ENCODE measurements around the gene MRPL48.

The MRPL48 gene

DNA sequence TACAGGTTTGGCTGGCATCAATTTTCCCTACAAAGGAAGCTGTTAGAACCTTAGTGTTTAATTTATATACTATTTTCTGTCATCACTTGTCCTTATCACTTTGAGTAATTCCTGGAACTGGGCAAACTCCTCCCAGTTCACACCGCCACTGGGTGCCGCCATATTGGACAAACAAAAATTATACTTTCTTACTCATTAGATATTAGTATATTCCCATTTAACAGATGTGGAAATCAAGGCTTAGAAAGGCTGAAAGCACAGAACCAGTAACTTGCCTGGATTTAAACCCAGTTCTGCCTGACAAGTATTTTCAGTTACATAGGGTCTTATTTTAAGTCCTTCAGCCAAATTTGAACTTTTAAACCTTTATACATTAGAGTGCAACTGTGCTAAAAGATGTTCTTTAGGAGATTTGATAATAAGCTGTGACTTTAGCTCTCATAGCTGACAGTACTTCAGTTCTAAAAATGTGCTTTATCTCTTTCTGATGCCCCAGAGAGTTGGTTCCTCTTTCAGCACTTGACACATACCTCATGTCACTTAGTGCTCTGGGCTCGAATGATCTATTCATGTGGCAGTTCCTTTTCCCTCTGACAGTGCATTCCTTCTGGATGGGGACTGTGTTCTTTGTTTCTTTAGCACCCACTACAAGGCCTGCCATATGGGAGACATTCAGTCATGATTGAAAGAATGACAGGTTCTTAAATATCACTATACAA, 63.5 kb downstream of the MRPL48 start:
- TF ChIP-seq, protein P1, sequence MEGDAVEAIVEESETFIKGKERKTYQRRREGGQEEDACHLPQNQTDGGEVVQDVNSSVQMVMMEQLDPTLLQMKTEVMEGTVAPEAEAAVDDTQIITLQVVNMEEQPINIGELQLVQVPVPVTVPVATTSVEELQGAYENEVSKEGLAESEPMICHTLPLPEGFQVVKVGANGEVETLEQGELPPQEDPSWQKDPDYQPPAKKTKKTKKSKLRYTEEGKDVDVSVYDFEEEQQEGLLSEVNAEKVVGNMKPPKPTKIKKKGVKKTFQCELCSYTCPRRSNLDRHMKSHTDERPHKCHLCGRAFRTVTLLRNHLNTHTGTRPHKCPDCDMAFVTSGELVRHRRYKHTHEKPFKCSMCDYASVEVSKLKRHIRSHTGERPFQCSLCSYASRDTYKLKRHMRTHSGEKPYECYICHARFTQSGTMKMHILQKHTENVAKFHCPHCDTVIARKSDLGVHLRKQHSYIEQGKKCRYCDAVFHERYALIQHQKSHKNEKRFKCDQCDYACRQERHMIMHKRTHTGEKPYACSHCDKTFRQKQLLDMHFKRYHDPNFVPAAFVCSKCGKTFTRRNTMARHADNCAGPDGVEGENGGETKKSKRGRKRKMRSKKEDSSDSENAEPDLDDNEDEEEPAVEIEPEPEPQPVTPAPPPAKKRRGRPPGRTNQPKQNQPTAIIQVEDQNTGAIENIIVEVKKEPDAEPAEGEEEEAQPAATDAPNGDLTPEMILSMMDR (IDR thresholded peaks at IDR 0.05; ENCODE audit: low read depth, low read length): no peak
- DNase-seq (ENCODE audit: extremely low read depth, low read depth): no peak

DNA sequence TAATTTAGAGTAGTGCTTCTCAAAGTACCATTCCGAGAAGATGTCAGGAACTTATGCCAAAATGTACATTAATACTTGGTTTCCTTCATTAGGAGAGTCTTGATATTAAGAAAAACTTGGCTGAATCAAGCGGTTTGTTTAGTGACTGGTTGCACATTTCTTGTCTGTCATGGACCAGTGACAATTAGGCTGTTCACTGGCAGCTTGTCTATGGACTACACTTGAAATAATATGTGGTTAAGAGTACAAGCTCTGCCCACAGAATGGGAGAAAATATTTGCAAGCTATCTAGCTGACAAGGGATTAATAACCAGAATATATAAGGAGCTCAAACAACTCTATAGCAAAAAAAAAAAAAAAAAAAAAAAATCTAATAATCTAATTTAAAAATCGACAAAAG, 64.4 kb downstream of the MRPL48 start:
- no peak for DNase-seq (ENCODE audit: extremely low read depth, low read depth)

DNA sequence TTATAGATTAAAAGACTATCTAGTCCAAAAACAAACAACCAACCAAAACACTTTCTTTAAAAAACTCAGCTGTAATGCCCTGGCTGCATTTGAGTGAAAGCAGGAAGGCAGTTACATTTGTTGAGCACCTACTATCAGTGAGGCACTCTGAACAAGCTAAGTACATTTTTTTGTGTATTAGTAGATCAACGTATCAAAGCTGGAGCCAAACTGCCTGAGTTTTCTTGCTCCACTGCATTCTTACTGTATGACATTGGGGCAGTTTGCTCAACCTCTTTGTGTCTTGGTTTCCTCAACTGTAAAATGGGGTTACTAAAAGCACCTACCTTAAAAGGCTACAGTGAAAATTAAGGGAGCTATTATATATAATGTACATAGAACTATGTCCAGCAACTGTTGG, 67.0 kb downstream of the MRPL48 start:
- no peak for DNase-seq (ENCODE audit: extremely low read depth, low read depth)
- TF ChIP-seq, protein P1 (IDR thresholded peaks at IDR 0.05; ENCODE audit: low read depth, low read length): no peak

More for the DNA sequence above, 64.4 kb downstream of the MRPL48 start:
- TF ChIP-seq, protein P1 (IDR thresholded peaks at IDR 0.05; ENCODE audit: low read depth, low read length): no peak

DNA sequence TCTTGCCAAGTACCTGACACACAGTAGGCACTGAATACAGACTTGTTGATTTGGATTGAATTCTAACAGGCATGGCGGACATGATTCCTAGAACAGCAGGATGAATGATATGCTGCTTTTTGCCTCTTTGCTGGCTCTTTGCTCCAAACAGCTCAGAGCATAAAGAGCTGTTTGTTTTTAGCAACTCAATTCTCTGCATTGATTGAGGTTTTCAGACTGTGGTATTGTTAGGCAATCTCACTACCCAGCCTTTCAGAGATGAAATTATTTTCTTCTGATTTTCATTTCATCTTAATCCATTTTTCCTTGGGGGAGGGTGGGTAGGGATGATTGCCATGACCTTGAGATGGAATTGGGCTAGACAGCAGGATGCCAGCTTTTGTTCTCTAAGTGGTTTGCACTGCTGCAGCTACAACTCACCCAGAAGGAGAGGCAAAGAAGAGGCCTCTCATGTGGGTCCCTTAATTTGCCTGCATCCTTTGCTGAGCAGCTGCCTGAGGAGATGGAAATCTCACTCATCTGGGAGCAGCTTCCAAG, 68.4 kb downstream of the MRPL48 start:
- no peak for DNase-seq (ENCODE audit: extremely low read depth, low read depth)
- TF ChIP-seq, protein P1 (IDR thresholded peaks at IDR 0.05; ENCODE audit: low read depth, low read length): no peak

DNA sequence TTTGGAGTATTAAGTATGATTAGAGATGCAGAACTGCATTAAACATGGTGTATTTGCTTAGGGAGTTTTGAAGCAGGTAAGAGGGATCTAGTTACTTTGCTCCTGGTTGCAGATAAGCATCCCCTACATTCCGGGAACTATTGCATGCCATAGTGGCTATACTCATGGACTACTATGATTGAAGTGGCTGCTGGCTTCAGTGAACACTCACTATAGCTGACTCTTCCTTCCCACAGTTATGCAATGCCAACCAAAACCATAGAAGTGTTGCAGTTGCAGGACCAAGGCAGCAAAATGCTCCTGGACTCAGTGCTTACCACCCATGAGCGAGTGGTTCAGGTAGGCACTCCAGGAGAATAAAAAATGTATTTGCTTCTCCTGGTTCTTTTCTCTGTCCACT, 72.0 kb downstream of the MRPL48 start:
- TF ChIP-seq, protein P1 (IDR thresholded peaks at IDR 0.05; ENCODE audit: low read depth, low read length): no peak
- DNase-seq (ENCODE audit: extremely low read depth, low read depth): no peak

DNA sequence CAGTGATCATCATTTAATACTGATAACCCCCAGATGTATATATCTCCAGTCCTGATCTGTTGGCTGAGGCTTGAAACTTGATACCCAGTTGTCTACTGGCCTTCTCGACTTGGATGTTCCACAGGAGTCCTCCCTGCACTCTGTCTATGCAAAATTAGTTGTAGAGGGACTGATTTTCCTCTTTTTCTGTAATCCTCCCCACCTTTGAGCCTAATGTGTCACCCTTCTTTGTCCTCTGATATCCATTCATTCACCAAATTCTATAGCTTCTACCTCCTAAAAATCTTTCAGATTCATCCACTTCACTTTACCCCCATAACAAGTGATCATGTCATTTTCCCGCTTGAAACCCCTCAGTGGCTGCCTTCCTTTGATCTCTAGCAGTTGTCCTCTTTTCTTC, 72.5 kb downstream of the MRPL48 start:
- TF ChIP-seq, protein P1 (IDR thresholded peaks at IDR 0.05; ENCODE audit: low read depth, low read length): no peak
- no peak for DNase-seq (ENCODE audit: extremely low read depth, low read depth)

DNA sequence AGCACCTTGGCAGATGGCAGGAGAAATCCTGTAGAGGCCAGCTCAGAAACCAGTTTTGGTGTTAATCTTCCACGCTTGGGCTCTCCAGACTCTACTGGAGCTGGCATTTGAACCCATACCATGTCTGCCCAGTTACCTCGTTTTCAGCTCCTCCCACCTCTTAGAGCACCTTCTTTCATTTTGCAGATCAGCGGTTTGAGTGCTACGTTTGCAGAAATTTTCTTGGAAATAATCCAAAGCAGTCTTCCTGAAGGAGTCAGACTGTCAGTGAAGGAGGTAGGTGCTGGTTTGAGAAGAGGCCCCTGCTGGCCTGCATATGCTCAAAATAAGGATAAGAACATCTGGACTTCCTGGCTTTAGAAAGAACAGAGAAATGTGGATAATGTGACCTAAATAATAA, 75.3 kb downstream of the MRPL48 start:
- no peak for DNase-seq (ENCODE audit: extremely low read depth, low read depth)
- TF ChIP-seq, protein P1 (IDR thresholded peaks at IDR 0.05; ENCODE audit: low read depth, low read length): no peak
